Measurements from ENCODE around the gene RFT1. TPM values are rescaled to one million over a fixed set of nuclear protein-coding genes. Genes with fewer than 3 reads are reported as not detected.

The RFT1 gene
- total and polyA plus RNA-seq, 9 donors = 8.3 to 23.6 (median 17.8) TPM

GRCh38 chr3:53051929-53052328, 78.3 kb downstream of the RFT1 start:
- Histone ChIP-seq H3K4me3 (no peak overlapping the region), H3K27me3 (no peaks in the 10 kb centered on the region), H3K36me3 (no peaks in the 10 kb centered on the region), H3K27ac (no peak overlapping the region), H3K9me3 (no peaks in the 10 kb centered on the region), H3K4me1 (ENCODE audit: insufficient read depth) (no peaks in the 10 kb centered on the region)
- WGBS, 3 donors = 84 to 98% (median 90%) methylated on average over 2 of the region's 2 CpGs
- intact Hi-C loops (cut with DNase I) = no loop called here
- DNase-seq = no peak
- TF ChIP-seq POLR2A (IDR thresholded peaks at IDR 0.05) (no peak), EP300 (IDR thresholded peaks at IDR 0.05) (no peak)
- TF ChIP-seq, protein P1, sequence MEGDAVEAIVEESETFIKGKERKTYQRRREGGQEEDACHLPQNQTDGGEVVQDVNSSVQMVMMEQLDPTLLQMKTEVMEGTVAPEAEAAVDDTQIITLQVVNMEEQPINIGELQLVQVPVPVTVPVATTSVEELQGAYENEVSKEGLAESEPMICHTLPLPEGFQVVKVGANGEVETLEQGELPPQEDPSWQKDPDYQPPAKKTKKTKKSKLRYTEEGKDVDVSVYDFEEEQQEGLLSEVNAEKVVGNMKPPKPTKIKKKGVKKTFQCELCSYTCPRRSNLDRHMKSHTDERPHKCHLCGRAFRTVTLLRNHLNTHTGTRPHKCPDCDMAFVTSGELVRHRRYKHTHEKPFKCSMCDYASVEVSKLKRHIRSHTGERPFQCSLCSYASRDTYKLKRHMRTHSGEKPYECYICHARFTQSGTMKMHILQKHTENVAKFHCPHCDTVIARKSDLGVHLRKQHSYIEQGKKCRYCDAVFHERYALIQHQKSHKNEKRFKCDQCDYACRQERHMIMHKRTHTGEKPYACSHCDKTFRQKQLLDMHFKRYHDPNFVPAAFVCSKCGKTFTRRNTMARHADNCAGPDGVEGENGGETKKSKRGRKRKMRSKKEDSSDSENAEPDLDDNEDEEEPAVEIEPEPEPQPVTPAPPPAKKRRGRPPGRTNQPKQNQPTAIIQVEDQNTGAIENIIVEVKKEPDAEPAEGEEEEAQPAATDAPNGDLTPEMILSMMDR (IDR thresholded peaks at IDR 0.05) = no peak

DNA sequence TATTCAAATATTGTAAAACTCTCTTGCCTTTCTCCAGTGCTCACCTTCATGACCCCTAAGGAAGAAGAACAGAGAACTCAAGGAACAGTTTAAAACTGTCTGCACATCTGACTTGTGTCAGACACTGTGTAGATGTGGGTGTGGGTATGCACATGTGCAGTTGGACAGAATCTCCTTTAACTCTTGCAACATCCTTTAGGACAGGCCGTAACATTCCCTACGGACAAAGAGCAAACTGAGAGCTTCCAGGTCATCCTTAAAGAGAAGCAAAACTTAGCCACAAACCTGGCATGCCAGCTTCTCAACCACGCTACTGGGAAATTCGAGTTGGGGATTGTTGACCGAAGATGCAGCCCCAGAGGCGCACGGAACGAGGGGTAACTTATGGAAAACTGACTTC, 80.2 kb downstream of the RFT1 start:
- no peaks in the 10 kb centered on the region for H3K27me3 ChIP-seq
- H3K36me3 ChIP-seq = no peaks in the 10 kb centered on the region
- H3K4me1 ChIP-seq (ENCODE audit: insufficient read depth) = no peaks in the 10 kb centered on the region
- DNase-seq = no peak
- TF ChIP-seq, protein P1 (IDR thresholded peaks at IDR 0.05) = no peak
- TF ChIP-seq EP300 (IDR thresholded peaks at IDR 0.05) (no peak), POLR2A (IDR thresholded peaks at IDR 0.05) (no peak)
- H3K4me3 ChIP-seq = no peak overlapping the region
- no peak overlapping the region for H3K27ac ChIP-seq
- intact Hi-C loops (cut with DNase I) = no loop called here
- WGBS, 3 donors = 72 to 78% (median 74%) methylated on average over 8 of the region's 8 CpGs
- H3K9me3 ChIP-seq = no peaks in the 10 kb centered on the region

DNA sequence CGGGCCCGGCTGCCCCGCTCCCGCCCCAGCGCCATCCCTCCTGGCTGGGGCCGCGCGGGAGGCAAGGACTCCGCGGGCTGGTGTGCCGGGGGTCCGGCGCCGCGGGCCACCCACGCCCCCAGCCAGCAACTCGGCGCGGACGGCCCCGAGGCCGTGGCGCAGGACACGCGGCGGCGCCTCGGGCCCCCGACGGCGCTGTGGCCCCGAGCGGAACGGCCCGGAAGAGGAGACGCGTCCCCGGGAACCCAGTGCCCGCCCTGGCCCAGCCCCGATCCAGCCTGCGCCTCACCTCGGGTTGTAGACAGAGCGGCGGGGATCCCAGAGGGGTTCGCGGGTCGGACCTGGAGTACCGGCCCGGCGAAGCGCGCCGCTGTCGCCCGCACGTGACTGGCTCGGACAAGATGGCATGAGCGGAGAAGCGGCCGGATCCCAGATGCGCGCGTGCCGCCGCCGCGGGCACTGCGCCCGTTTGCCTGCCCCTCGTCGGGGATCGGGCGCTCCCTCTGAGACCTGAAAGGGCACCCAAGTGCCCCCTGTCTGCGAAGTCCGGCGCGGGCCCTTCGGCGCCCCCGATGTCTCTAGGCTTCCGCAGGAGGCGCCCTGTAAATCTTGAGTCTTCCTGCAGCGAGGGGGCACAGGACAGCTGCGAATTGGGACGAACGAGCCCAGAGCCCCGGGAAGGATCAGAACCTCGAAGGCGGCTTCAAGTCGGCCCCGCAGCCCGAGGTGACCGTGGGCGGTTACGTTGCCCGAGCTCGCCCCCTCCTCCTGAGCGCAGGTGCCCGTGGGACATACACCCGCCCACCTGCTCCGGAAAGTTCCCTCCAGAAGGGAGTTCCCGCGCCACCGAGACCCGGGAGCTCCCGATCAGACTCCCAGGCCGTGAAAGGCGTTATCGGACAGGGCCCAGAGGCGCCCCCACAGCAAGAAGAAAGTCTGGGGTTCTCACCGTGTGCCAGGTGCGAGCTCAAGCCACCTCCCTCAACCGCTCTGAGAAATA, 83.8 kb downstream of the RFT1 start:
- intact Hi-C loops (cut with DNase I) = no loop called here
- WGBS, 3 donors = 3 to 6% (median 3%) methylated on average over 48 to 113 of the region's 113 CpGs
- Histone ChIP-seq H3K27me3 (no peaks in the 10 kb centered on the region), H3K9me3 (no peaks in the 10 kb centered on the region), H3K4me3 (peak overlapping the region; percentile 78), H3K27ac (peak overlapping the region; percentile 31 to 74), H3K36me3 (no peaks in the 10 kb centered on the region), H3K4me1 (ENCODE audit: insufficient read depth) (no peaks in the 10 kb centered on the region)
- TF ChIP-seq, protein P1 (IDR thresholded peaks at IDR 0.05) = peak in 1 of 3 donors; percentile 43
- no peak for TF ChIP-seq EP300 (IDR thresholded peaks at IDR 0.05)
- TF ChIP-seq POLR2A (IDR thresholded peaks at IDR 0.05) = peak; percentile 7
- peak; percentile 39 to 69 (median 51) for DNase-seq

- intact Hi-C loops (cut with DNase I) = no loop called here
- Histone ChIP-seq H3K27me3 (no peaks in the 10 kb centered on the region), H3K27ac (peak within 1 kb of the TSS; percentile 74 to 84), H3K4me3 (peak within 1 kb of the TSS; percentile 78), H3K9me3 (no peaks in the 10 kb centered on the region), H3K36me3 (no peaks in the 10 kb centered on the region), H3K4me1 (ENCODE audit: insufficient read depth) (no peaks in the 10 kb centered on the region)
- WGBS, 3 donors = 0 to 2% (median 1%) methylated on average over 51 to 117 of the region's 117 CpGs
- TF ChIP-seq EP300 (IDR thresholded peaks at IDR 0.05) = no peak
- TF ChIP-seq, protein P1 (IDR thresholded peaks at IDR 0.05) = no peak
- TF ChIP-seq POLR2A (IDR thresholded peaks at IDR 0.05) = no peak
- DNase-seq = peak; percentile 65 to 83 (median 73)
Measured at GRCh38 chr3:53045518-53046170, 84.6 kb downstream of the RFT1 start, which contains the start of gene SFMBT1. Gene SFMBT1, minus strand, starts transcription at chr3:53046073. Its CDS starts 76,945 bp downstream, at chr3:52969128.

Measured in ovary (tissue), 9 donors.